Nephron progenitor cell (in vitro differentiated cells): ENCODE measurements around the gene FMO5.

Experiments used
- DNase-seq: peaks from one replicate; pipeline ENCODE4 v3.0.0; 2021
- H3K27ac Mint-ChIP-seq: 2 replicates; pipeline ENCODE4 v1.8.0; 2021; ENCODE audit warnings: mild to moderate bottlenecking, moderate library complexity, mixed read lengths
- H3K27me3 Mint-ChIP-seq: 2 replicates; pipeline ENCODE4 v1.8.0; 2021; ENCODE audit warnings: mild to moderate bottlenecking, low read depth, mixed read lengths; ENCODE audit not compliant: poor library complexity
- H3K36me3 Mint-ChIP-seq: 2 replicates; pipeline ENCODE4 v1.8.0; 2021; ENCODE audit warnings: low read depth, mixed read lengths
- H3K4me1 Mint-ChIP-seq: 2 replicates; pipeline ENCODE4 v1.8.0; 2021; ENCODE audit warnings: mixed read lengths
- H3K4me3 Mint-ChIP-seq: 2 replicates; pipeline ENCODE4 v1.8.0; 2021; ENCODE audit warnings: mild to moderate bottlenecking, moderate library complexity, mixed read lengths
- H3K9me3 Mint-ChIP-seq: 2 replicates; pipeline ENCODE4 v1.8.0; 2021; ENCODE audit warnings: mild to moderate bottlenecking, moderate library complexity, mixed read lengths
- CTCF ChIP-seq: fragments of 200-600 bp; sonication (generic); IDR thresholded peaks from 2 replicates; pipeline ENCODE4 v1.5.0; 2021; ENCODE audit warnings: antibody characterized with exemption

Gene FMO5

GRCh38 chr1:147266381-147266780 is 41.2 kb upstream of the FMO5 start:
- no peaks in the 10 kb centered on the region for H3K4me1 Mint-ChIP-seq
- H3K27ac Mint-ChIP-seq, result no peak overlapping the region
- no peak for TF ChIP-seq CTCF
- peaks cover 82% of the 10 kb centered on the region for H3K36me3 Mint-ChIP-seq
- DNase-seq, result no peak
- H3K27me3 Mint-ChIP-seq, result no peaks in the 10 kb centered on the region
- H3K9me3 Mint-ChIP-seq, result no peaks in the 10 kb centered on the region
- no peak overlapping the region for H3K4me3 Mint-ChIP-seq

- Mint-ChIP-seq H3K36me3 (peaks cover 88% of the 10 kb centered on the region), H3K9me3 (no peaks in the 10 kb centered on the region), H3K4me1 (no peaks in the 10 kb centered on the region), H3K27ac (no peak overlapping the region), H3K4me3 (no peak overlapping the region), H3K27me3 (no peaks in the 10 kb centered on the region)
- no peak for DNase-seq
- TF ChIP-seq CTCF, result no peak
Observed at GRCh38 chr1:147264158-147264768, 39.1 kb upstream of the FMO5 start.

- Mint-ChIP-seq H3K27me3 (no peaks in the 10 kb centered on the region), H3K27ac (peak overlapping the region; percentile 47), H3K9me3 (no peaks in the 10 kb centered on the region), H3K4me3 (no peak overlapping the region), H3K4me1 (no peaks in the 10 kb centered on the region), H3K36me3 (peaks cover 82% of the 10 kb centered on the region)
- TF ChIP-seq CTCF, result no peak
- DNase-seq, result no peak
Observed at GRCh38 chr1:147260956-147261355, 35.8 kb upstream of the FMO5 start.

- TF ChIP-seq CTCF, result no peak
- H3K27me3 Mint-ChIP-seq, result no peaks in the 10 kb centered on the region
- H3K36me3 Mint-ChIP-seq, result peaks cover 82% of the 10 kb centered on the region
- no peak overlapping the region for H3K27ac Mint-ChIP-seq
- H3K4me3 Mint-ChIP-seq, result no peak overlapping the region
- peaks cover 26% of the 10 kb centered on the region for H3K9me3 Mint-ChIP-seq
- DNase-seq, result no peak
- H3K4me1 Mint-ChIP-seq, result peaks cover 4% of the 10 kb centered on the region
Observed at GRCh38 chr1:147252540-147252939, 27.4 kb upstream of the FMO5 start.

- peaks cover 44% of the 10 kb centered on the region for H3K9me3 Mint-ChIP-seq
- no peak overlapping the region for H3K4me3 Mint-ChIP-seq
- no peak for TF ChIP-seq CTCF
- peaks cover 32% of the 10 kb centered on the region for H3K4me1 Mint-ChIP-seq
- DNase-seq, result no peak
- no peaks in the 10 kb centered on the region for H3K27me3 Mint-ChIP-seq
- H3K27ac Mint-ChIP-seq, result no peak overlapping the region
- H3K36me3 Mint-ChIP-seq, result peaks cover 64% of the 10 kb centered on the region
Observed at GRCh38 chr1:147247656-147248238, 22.6 kb upstream of the FMO5 start.
